Panc1 (cell line): ENCODE measurements around the gene OXT.

Source experiments
- POLR2AphosphoS5 ChIP-seq: IDR thresholded peaks from 2 replicates; pipeline ENCODE4 v1.6.1; 2012; ENCODE audit warnings: mild to moderate bottlenecking, low read depth, low read length, moderate library complexity
- SIN3A ChIP-seq: IDR thresholded peaks from 2 replicates; pipeline ENCODE4 v1.6.1; 2012; ENCODE audit warnings: low read depth, mild to moderate bottlenecking, low read length, moderate library complexity, borderline replicate concordance; ENCODE audit not compliant: insufficient read depth
- TF ChIP-seq, protein P1 (sequence below): fragments of 450-650 bp; IDR thresholded peaks from 2 replicates; pipeline ENCODE4 v1.5.1; 2017; ENCODE audit warnings: mild to moderate bottlenecking

DNA sequence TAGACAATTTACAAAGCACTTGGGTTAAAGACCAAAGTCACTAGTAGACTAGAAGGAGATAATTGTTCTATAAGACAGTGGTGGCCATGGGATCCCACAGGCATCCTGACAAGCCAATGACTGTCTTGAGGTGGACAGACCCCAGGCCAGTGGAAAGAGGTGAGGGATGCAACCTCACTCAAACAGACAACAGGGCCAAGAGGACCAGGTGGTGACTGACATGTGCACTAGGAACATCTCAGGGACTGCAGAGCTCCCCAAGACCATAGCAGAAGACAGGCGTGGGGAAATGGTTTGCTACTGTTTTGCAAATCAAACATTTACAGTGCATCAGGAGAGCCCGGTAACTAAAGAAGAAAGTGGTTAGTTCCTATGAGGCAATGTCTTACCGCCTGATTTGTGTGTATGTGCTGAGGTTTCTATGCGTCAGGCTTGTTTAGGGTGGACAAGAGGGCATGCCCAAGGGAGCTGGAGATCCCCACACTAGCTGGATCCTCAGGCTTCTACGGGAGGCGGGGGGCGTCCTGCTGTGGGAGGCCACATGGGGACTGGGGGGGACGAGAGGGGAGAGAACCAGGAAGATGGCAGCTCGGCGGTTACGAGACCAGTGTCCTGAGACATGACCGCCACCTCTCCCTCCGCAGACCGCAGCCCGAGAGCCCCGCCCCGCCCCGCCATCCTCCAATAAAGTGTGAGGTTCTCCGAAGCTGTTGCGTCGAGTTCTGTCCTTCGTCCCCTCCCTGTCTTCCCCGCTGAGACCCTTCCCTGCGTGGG, 26.2 kb upstream of the OXT start:
- TF ChIP-seq, protein P1, sequence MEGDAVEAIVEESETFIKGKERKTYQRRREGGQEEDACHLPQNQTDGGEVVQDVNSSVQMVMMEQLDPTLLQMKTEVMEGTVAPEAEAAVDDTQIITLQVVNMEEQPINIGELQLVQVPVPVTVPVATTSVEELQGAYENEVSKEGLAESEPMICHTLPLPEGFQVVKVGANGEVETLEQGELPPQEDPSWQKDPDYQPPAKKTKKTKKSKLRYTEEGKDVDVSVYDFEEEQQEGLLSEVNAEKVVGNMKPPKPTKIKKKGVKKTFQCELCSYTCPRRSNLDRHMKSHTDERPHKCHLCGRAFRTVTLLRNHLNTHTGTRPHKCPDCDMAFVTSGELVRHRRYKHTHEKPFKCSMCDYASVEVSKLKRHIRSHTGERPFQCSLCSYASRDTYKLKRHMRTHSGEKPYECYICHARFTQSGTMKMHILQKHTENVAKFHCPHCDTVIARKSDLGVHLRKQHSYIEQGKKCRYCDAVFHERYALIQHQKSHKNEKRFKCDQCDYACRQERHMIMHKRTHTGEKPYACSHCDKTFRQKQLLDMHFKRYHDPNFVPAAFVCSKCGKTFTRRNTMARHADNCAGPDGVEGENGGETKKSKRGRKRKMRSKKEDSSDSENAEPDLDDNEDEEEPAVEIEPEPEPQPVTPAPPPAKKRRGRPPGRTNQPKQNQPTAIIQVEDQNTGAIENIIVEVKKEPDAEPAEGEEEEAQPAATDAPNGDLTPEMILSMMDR: no peak
- TF ChIP-seq POLR2AphosphoS5: no peak
- TF ChIP-seq SIN3A: no peak
